Epithelial cell of esophagus (primary cell): ENCODE data around the gene PSMB7.
A peak's percentile ranks its signal among the peaks of the same experiment; 100 is the strongest.

Source experiments
- DNase-seq: peaks from one replicate; pipeline ENCODE4 v3.0.0; 2010; ENCODE audit warnings: low read depth
- H3K4me3 ChIP-seq: 2 replicates; pipeline ENCODE4 v1.5.1; 2011; ENCODE audit warnings: mild to moderate bottlenecking, low read length, control low read depth
- CTCF ChIP-seq: IDR thresholded peaks from 2 replicates; pipeline ENCODE4 v1.5.1; 2011; ENCODE audit warnings: low read depth, mild to moderate bottlenecking, low read length, control low read depth, inconsistent platforms; ENCODE audit not compliant: insufficient read depth; ENCODE audit errors: missing control alignments

PSMB7 gene

GRCh38 chr9:124321416-124321815 is 93.8 kb downstream of the PSMB7 start:
- TF ChIP-seq CTCF = no peak
- no peak overlapping the region for H3K4me3 ChIP-seq
- no peak for DNase-seq

DNA sequence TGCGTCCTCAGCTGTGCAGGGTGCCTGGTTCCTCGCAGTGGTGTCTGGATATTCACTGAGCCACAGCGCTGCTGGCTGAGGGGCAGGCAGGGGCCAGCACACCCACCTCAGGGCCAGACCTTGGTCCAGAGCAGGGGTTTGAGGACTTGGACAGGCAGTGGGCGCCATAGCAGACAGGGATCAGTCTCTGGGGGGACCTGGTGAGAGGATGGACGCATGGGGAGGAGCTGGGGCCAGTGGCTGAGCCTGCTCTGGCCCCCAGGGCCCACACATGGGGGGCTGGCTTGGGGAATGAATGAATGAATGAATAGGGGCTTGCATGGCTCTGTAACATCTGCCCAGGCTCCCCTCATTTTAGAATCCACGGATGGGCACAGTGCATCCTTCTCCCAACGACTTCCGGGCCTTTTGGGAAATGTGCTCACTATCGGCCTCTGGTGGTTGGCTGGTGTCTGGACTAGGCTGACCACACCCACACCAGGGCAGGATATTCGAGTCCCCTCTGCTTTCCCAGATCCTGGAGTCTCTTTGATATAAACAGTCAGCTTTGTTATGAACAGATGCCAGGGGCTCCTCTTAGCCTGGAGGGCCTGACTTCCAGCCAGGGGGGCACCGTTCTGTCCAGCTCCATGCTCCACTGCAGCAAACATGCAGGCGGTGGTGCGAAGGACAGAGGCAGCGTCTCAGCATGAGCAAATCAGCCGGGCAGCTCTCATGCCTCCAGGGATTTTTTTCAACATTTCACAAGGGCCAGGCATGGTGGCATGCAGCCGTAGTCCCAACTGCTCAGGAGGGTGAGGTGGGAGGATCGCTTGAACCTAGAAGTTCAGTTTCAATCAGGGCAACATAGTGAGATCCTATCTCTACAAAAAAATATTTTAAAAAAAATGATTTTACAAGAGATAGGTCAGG is 94.9 kb downstream of the PSMB7 start:
- H3K4me3 ChIP-seq = no peak overlapping the region
- peak; percentile 64 for DNase-seq
- peak; percentile 97 for TF ChIP-seq CTCF

DNA sequence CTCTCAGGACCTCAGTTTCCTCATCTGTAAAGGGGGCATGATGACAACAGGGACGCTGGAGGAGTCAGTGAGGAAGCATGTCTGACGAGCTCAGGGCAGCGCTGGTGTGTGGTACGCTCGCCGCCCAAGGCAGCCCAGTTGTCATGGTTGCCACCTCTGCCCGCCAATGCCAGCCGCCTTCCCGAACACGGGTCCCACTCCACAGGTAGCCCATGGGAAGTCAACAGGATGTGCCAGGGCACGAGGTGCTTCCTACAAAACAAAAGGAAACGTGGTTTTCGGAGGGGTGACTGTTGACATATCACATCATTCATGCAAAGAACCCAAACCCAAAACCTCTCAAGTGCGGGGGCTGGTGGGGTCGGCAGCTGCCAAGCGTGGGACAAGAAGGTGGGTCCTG is 99.4 kb downstream of the PSMB7 start:
- H3K4me3 ChIP-seq = no peak overlapping the region
- DNase-seq = no peak
- TF ChIP-seq CTCF = no peak

DNA sequence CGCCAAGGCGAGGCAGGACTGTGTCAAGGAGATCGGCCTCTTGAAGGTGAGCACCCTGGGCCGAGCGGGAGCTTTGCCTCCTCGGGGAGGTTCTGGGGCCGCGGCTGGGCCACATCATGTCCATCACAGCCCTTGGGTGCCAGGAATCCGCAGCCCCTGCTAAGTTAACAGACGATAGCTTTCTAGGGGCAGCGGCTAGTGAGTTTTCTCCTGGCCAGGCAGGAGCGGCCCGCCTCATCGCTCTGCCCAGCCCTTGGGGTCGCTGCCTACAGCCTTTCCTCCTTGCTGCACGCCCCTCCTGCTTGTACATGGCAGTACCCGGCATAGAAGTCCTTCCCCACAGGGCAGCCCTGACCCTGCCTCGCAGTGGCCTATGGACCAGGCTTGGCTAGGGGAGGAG is 101.3 kb downstream of the PSMB7 start:
- no peak for TF ChIP-seq CTCF
- DNase-seq = no peak

DNA sequence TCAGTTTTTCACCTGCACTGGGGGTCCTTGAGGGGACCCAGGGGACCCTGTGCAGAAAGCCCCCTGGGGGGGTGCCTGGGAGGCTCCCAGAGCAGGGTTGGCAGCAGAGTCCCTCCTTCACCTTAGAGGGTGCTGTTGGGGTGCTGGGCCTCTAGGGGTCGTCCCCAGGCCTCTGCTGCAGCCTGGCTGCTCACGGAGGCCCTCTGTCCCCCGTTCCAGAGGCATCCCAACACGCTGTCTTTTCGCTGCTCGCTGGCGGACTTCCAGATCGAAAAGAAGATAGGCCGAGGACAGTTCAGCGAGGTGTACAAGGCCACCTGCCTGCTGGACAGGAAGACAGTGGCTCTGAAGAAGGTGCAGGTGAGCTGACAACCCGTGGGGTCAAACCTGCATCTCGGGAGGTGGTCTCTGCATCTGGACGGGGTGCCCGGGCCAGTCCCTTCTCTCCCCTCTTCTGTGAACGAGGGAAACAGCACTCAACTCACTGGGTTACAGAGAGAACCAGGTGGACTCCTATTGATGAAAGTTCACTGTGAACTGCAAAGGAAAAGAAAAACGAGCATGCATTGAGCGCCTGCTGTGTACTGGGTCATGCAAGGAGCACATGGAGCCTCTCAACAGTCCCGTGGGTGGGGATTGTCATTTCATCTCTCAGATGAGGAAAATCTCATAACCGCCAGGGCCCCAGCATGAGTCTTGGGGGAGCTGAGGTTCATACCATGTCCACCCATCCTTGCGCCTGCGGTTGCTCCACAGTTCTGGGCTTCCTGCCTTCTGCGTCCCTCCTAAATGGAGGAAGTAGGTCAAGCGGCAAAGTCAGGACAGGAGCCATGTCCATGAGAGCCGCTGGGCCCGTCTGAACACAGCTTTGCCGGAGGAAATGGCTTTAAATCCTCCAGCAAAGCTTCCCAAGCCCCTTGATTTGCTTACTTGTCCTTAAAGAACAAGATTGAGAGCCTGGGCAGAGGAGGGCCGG is 102.7 kb downstream of the PSMB7 start:
- TF ChIP-seq CTCF = no peak
- no peak for DNase-seq

More for the DNA sequence above, 101.3 kb downstream of the PSMB7 start:
- no peak overlapping the region for H3K4me3 ChIP-seq

DNA sequence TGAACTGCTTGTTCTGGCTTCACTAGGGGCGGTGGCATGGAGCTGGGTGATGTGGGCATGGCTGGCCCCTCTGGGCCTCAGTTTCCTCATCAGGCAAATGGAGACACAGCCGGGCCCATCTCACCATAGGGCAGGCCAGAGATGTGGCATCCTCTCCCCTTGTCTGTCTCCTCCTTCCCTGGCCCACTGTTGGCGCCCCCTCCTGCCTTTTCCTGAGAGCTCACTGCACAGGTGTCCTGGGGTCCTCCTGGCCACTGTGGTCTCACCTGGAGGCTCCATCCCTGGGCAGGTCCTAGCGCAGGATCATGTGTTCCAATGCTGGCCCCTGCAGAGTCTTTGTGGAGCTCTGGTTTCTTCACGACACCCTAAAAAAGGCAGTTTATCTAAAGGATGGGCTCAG is 104.0 kb downstream of the PSMB7 start:
- no peak for DNase-seq
- no peak for TF ChIP-seq CTCF
- H3K4me3 ChIP-seq = no peak overlapping the region

More for the DNA sequence above, 102.7 kb downstream of the PSMB7 start:
- H3K4me3 ChIP-seq = no peak overlapping the region
